ENCODE data around the gene DYNC1LI2.

GRCh38 chr16:66699898-66700297 lies 51.5 kb downstream of the DYNC1LI2 start:
- TF ChIP-seq CTCF (conservative IDR thresholded peaks at IDR 0.05 in 1 of 2, IDR thresholded peaks at IDR 0.05 in 1 of 2; ENCODE audit: extremely low read depth in 1 of 2, insufficient read depth in 1 of 2, low read depth in 1 of 2, low read length in 2 of 2) (no peak), EZH2 (IDR thresholded peaks at IDR 0.05; ENCODE audit: borderline replicate concordance, low read length) (no peak)
